NCI-H2227 treated with DMSO at 0.1 percent for 48 hours (cell line): Measurements from ENCODE around the gene PGAP3.
"Not testable (repeated sequence)": the region's sequence is repeated elsewhere in the genome, so short reads cannot be mapped to it uniquely, and the experiment has no call there.

Source experiments
- DNase-seq: peaks from one replicate; lab custom pipeline; 2025; lab: John Stamatoyannopoulos, UW

PGAP3 gene

GRCh38 chr17:39715375-39716072, 27.7 kb upstream of the PGAP3 start:
- DNase-seq = no peak

GRCh38 chr17:39714234-39714633, 26.4 kb upstream of the PGAP3 start:
- DNase-seq = no peak

- no peak for DNase-seq
These were observed 24.0 kb upstream of the PGAP3 start for GRCh38 chr17:39711851-39712250.

- not testable (repeated sequence) for DNase-seq
These were observed 23.2 kb upstream of the PGAP3 start for GRCh38 chr17:39711071-39711470.

GRCh38 chr17:39709998-39710964, 22.4 kb upstream of the PGAP3 start:
- no peak for DNase-seq

GRCh38 chr17:39709319-39709997, 21.6 kb upstream of the PGAP3 start:
- DNase-seq = no peak

- no peak for DNase-seq
These were observed 19.1 kb upstream of the PGAP3 start for GRCh38 chr17:39706921-39707337.

GRCh38 chr17:39706383-39706782, 18.5 kb upstream of the PGAP3 start:
- no peak for DNase-seq

GRCh38 chr17:39705786-39706348, 18.0 kb upstream of the PGAP3 start:
- no peak for DNase-seq

- DNase-seq = no peak
These were observed 17.1 kb upstream of the PGAP3 start for GRCh38 chr17:39704821-39705551.

GRCh38 chr17:39703913-39704312, 16.1 kb upstream of the PGAP3 start:
- DNase-seq = no peak

GRCh38 chr17:39702901-39703893, 15.3 kb upstream of the PGAP3 start:
- no peak for DNase-seq

GRCh38 chr17:39701784-39702422, 14.0 kb upstream of the PGAP3 start:
- no peak for DNase-seq

- DNase-seq = no peak
These were observed 13.3 kb upstream of the PGAP3 start for GRCh38 chr17:39701012-39701783.

GRCh38 chr17:39700148-39700987, 12.5 kb upstream of the PGAP3 start:
- no peak for DNase-seq

GRCh38 chr17:39699818-39700147, 11.9 kb upstream of the PGAP3 start, which contains the start of gene ERBB2:
ERBB2 (plus strand) TSS chr17:39700064; CDS start chr17:39700239, 175 bp downstream.
- DNase-seq = no peak

GRCh38 chr17:39699157-39699817, 11.4 kb upstream of the PGAP3 start:
- not testable (repeated sequence) for DNase-seq
